SK-N-SH treated with all-trans-retinoic acid at 6 μM for 48 hours (cell line): Measurements from ENCODE around the gene SLC22A9.

ENCODE experiments used
- ARNTL ChIP-seq: fragments of 450-650 bp; formaldehyde crosslinking; IDR thresholded peaks from 2 replicates; pipeline ENCODE4 v1.5.0; 2020; ENCODE audit warnings: low read depth, mild to moderate bottlenecking, moderate library complexity, borderline replicate concordance
- BACH2 ChIP-seq: fragments of 250-450 bp; sonication (Bioruptor Pico); IDR thresholded peaks from 2 replicates; pipeline ENCODE4 v1.9.0; 2021; ENCODE audit warnings: mild to moderate bottlenecking, borderline replicate concordance
- CSDC2 ChIP-seq: fragments of 250-450 bp; sonication (Bioruptor Pico); IDR thresholded peaks from 2 replicates; pipeline ENCODE4 v1.5.0; 2020; ENCODE audit warnings: mild to moderate bottlenecking, moderate library complexity
- ESRRG ChIP-seq: fragments of 250-450 bp; sonication (Bioruptor Pico); IDR thresholded peaks from 2 replicates; pipeline ENCODE4 v1.6.1; 2021; ENCODE audit warnings: mild to moderate bottlenecking
- ISL1 ChIP-seq: fragments of 250-450 bp; sonication (Bioruptor Pico); IDR thresholded peaks from 2 replicates; pipeline ENCODE4 v2.1.2; 2022; ENCODE audit warnings: mild to moderate bottlenecking, moderate library complexity
- OSR1 ChIP-seq: fragments of 250-450 bp; sonication (Bioruptor Pico); IDR thresholded peaks from 2 replicates; pipeline ENCODE4 v1.8.0; 2022; ENCODE audit warnings: moderate library complexity, mild to moderate bottlenecking, inconsistent platforms
- PPARA ChIP-seq: fragments of 250-450 bp; sonication (Bioruptor Pico); IDR thresholded peaks from 2 replicates; pipeline ENCODE4 v1.5.0; 2020; ENCODE audit warnings: mild to moderate bottlenecking, borderline replicate concordance
- RARB ChIP-seq: fragments of 250-450 bp; sonication (Bioruptor Pico); IDR thresholded peaks from 2 replicates; pipeline ENCODE4 v1.8.0; 2021; ENCODE audit warnings: mild to moderate bottlenecking, moderate library complexity
- TOX ChIP-seq: fragments of 250-450 bp; sonication (Bioruptor Pico); IDR thresholded peaks from 2 replicates; pipeline ENCODE4 v1.8.0; 2021; ENCODE audit warnings: mild to moderate bottlenecking, moderate library complexity, borderline replicate concordance
- TSHZ2 ChIP-seq: fragments of 250-450 bp; sonication (Bioruptor Pico); IDR thresholded peaks from 2 replicates; pipeline ENCODE4 v1.5.0; 2020; ENCODE audit warnings: mild to moderate bottlenecking, moderate library complexity
- ZFP3 ChIP-seq: fragments of 250-450 bp; sonication (Bioruptor Pico); IDR thresholded peaks from 2 replicates; pipeline ENCODE4 v1.5.0; 2020; ENCODE audit warnings: mild to moderate bottlenecking, moderate library complexity
- ZNF8 ChIP-seq: fragments of 450-650 bp; formaldehyde crosslinking; IDR thresholded peaks from 2 replicates; pipeline ENCODE4 v1.5.0; 2020; ENCODE audit warnings: mild to moderate bottlenecking, moderate library complexity
- TF ChIP-seq, protein P1 (sequence below): fragments of 250-450 bp; sonication (Bioruptor Pico); IDR thresholded peaks from 2 replicates; pipeline ENCODE4 v1.8.0; 2020; ENCODE audit warnings: mild to moderate bottlenecking, moderate library complexity, borderline replicate concordance
- TF ChIP-seq, protein P2 (sequence below): fragments of 250-450 bp; sonication (Bioruptor Pico); IDR thresholded peaks from 2 replicates; pipeline ENCODE4 v1.5.1; 2020; ENCODE audit warnings: low read depth, mild to moderate bottlenecking, moderate library complexity

DNA sequence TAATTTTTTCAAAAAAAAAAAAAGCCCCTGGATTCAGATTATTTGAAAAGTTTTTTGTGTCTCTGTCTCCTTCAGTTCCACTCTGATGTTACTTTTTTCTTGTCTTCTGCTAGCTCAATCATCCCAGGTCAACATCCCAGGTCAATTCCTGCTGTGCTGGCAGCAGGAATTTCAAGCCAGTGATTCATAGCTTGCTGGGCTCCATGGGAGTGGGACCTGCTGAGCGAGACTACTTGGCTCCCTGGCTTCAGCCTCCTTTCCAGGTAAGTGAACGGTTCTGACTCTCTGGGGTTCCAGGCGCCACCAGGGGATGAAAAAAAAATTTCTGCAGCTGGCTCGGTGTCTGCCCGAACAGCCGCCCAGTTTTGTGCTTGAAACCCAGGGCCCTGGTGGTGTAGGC lies 90.0 kb downstream of the SLC22A9 start:
- TF ChIP-seq, protein P1, sequence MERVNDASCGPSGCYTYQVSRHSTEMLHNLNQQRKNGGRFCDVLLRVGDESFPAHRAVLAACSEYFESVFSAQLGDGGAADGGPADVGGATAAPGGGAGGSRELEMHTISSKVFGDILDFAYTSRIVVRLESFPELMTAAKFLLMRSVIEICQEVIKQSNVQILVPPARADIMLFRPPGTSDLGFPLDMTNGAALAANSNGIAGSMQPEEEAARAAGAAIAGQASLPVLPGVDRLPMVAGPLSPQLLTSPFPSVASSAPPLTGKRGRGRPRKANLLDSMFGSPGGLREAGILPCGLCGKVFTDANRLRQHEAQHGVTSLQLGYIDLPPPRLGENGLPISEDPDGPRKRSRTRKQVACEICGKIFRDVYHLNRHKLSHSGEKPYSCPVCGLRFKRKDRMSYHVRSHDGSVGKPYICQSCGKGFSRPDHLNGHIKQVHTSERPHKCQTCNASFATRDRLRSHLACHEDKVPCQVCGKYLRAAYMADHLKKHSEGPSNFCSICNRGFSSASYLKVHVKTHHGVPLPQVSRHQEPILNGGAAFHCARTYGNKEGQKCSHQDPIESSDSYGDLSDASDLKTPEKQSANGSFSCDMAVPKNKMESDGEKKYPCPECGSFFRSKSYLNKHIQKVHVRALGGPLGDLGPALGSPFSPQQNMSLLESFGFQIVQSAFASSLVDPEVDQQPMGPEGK (CRISPR knock-in tag), result no peak
- TF ChIP-seq ZNF8 (CRISPR knock-in tag) (no peak), RARB (no peak), ARNTL (no peak), TOX (CRISPR knock-in tag) (no peak), ZFP3 (CRISPR knock-in tag) (no peak), BACH2 (CRISPR knock-in tag) (no peak), OSR1 (CRISPR knock-in tag) (no peak), ISL1 (no peak), ESRRG (CRISPR knock-in tag) (no peak), PPARA (no peak), TSHZ2 (CRISPR knock-in tag) (no peak), CSDC2 (CRISPR knock-in tag) (no peak)
- TF ChIP-seq, protein P2, sequence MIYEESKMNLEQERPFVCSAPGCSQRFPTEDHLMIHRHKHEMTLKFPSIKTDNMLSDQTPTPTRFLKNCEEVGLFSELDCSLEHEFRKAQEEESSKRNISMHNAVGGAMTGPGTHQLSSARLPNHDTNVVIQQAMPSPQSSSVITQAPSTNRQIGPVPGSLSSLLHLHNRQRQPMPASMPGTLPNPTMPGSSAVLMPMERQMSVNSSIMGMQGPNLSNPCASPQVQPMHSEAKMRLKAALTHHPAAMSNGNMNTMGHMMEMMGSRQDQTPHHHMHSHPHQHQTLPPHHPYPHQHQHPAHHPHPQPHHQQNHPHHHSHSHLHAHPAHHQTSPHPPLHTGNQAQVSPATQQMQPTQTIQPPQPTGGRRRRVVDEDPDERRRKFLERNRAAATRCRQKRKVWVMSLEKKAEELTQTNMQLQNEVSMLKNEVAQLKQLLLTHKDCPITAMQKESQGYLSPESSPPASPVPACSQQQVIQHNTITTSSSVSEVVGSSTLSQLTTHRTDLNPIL (CRISPR knock-in tag), result no peak
